ENCODE measurements around the gene RAVER2. TPM values are rescaled to one million over a fixed set of nuclear protein-coding genes. Genes with fewer than 3 reads are reported as not detected.

RAVER2 gene
- total RNA-seq, 1 experiment from 2014 or later, result 15.1 TPM

DNA sequence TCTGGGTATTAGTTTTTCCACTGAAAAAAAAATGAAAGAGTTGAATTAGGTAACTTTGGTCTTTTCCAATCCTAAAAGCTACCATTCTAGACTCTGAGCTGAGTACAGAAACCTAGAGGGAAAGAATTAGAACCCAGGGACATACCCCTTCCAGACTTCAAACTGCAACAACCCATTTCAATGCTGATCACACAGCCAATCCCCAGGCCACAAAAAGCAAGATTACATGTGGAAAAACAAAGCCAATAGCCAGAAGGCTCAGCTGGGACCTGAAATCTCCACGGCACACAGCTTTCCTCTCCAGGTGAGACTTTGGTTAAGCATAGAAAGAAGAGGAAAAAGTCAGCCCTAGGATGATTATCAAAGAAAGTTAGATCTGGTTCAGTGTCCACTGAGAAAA lies 132.7 kb downstream of the RAVER2 start:
- no peaks in the 10 kb centered on the region for H3K9me3 ChIP-seq (ENCODE audit: control insufficient read depth, insufficient read depth, low read depth, low read length)
- ChIA-PET CTCF (no interaction called here), POLR2A (no interaction called here)
- TF ChIP-seq, protein P1, sequence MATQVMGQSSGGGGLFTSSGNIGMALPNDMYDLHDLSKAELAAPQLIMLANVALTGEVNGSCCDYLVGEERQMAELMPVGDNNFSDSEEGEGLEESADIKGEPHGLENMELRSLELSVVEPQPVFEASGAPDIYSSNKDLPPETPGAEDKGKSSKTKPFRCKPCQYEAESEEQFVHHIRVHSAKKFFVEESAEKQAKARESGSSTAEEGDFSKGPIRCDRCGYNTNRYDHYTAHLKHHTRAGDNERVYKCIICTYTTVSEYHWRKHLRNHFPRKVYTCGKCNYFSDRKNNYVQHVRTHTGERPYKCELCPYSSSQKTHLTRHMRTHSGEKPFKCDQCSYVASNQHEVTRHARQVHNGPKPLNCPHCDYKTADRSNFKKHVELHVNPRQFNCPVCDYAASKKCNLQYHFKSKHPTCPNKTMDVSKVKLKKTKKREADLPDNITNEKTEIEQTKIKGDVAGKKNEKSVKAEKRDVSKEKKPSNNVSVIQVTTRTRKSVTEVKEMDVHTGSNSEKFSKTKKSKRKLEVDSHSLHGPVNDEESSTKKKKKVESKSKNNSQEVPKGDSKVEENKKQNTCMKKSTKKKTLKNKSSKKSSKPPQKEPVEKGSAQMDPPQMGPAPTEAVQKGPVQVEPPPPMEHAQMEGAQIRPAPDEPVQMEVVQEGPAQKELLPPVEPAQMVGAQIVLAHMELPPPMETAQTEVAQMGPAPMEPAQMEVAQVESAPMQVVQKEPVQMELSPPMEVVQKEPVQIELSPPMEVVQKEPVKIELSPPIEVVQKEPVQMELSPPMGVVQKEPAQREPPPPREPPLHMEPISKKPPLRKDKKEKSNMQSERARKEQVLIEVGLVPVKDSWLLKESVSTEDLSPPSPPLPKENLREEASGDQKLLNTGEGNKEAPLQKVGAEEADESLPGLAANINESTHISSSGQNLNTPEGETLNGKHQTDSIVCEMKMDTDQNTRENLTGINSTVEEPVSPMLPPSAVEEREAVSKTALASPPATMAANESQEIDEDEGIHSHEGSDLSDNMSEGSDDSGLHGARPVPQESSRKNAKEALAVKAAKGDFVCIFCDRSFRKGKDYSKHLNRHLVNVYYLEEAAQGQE (IDR thresholded peaks at IDR 0.05; ENCODE audit: insufficient read depth in 1 of 2, low read depth in 2 of 2, low read length in 1 of 2), result no peak
- TF ChIP-seq, protein P2, sequence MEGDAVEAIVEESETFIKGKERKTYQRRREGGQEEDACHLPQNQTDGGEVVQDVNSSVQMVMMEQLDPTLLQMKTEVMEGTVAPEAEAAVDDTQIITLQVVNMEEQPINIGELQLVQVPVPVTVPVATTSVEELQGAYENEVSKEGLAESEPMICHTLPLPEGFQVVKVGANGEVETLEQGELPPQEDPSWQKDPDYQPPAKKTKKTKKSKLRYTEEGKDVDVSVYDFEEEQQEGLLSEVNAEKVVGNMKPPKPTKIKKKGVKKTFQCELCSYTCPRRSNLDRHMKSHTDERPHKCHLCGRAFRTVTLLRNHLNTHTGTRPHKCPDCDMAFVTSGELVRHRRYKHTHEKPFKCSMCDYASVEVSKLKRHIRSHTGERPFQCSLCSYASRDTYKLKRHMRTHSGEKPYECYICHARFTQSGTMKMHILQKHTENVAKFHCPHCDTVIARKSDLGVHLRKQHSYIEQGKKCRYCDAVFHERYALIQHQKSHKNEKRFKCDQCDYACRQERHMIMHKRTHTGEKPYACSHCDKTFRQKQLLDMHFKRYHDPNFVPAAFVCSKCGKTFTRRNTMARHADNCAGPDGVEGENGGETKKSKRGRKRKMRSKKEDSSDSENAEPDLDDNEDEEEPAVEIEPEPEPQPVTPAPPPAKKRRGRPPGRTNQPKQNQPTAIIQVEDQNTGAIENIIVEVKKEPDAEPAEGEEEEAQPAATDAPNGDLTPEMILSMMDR (IDR thresholded peaks at IDR 0.05), result no peak
- TF ChIP-seq SIN3A (IDR thresholded peaks at IDR 0.05; ENCODE audit: borderline replicate concordance, insufficient read depth, low read depth, low read length), result no peak
- no peak for TF ChIP-seq POLR2AphosphoS5 (IDR thresholded peaks at IDR 0.05; ENCODE audit: low read depth, low read length)
- no peak for TF ChIP-seq TCF7L2 (IDR thresholded peaks at IDR 0.05; ENCODE audit: low read depth, low read length)
- no TSS peak for BruUV-seq (replicated peaks)
- DNase-seq (ENCODE audit: low read depth, low spot score) (no peak), ATAC-seq (no peak)
- no peaks in the 10 kb centered on the region for H3K4me1 ChIP-seq (ENCODE audit: control insufficient read depth, insufficient read depth, low read length)
- in situ Hi-C loops (cut with HindIII; ENCODE audit: low pct_unique_long_range_greater_than_20kb, low sequenced_read_pairs), result no loop called here
- intact Hi-C loops (cut with micrococcal nuclease; ENCODE audit: unreplicated experiment), result no loop called here
- H3K36me3 ChIP-seq (ENCODE audit: control insufficient read depth, insufficient read depth, low read length), result peaks cover 5% of the 10 kb centered on the region
- no peaks in the 10 kb centered on the region for H3K27me3 ChIP-seq (ENCODE audit: control insufficient read depth, insufficient read depth, low read length)
- no peak overlapping the region for H3K27ac ChIP-seq (ENCODE audit: low read length)
- no peak overlapping the region for H3K4me3 ChIP-seq (ENCODE audit: low read depth in 2 of 2, low read length in 2 of 2)

DNA sequence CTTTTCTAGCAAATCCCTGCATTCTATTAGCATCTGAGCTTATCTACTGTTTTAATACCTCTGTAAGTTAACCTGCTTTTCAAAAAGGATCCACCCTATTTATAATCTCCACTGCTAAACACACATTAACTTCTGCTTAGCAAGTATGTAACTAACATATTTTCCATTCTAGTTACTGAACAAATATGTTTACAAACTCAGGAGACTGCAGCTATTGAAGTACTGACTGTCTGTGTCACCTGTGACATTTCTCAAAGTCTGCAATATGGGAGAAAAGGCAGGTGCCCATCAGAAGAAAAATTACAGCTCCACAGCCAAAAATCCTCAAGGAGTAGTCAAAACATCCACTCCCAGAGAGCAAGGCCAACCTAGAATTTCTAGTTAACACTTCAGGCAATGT lies 133.2 kb downstream of the RAVER2 start:
- Histone ChIP-seq H3K9me3 (ENCODE audit: control insufficient read depth, insufficient read depth, low read depth, low read length) (no peaks in the 10 kb centered on the region), H3K27ac (ENCODE audit: low read length) (no peak overlapping the region), H3K4me3 (ENCODE audit: low read depth in 2 of 2, low read length in 2 of 2) (no peak overlapping the region), H3K27me3 (ENCODE audit: control insufficient read depth, insufficient read depth, low read length) (no peaks in the 10 kb centered on the region), H3K4me1 (ENCODE audit: control insufficient read depth, insufficient read depth, low read length) (no peaks in the 10 kb centered on the region), H3K36me3 (ENCODE audit: control insufficient read depth, insufficient read depth, low read length) (peaks cover 5% of the 10 kb centered on the region)
- intact Hi-C loops (cut with micrococcal nuclease; ENCODE audit: unreplicated experiment), result no loop called here
- in situ Hi-C loops (cut with HindIII; ENCODE audit: low pct_unique_long_range_greater_than_20kb, low sequenced_read_pairs), result no loop called here
- ATAC-seq (no peak), DNase-seq (ENCODE audit: low read depth, low spot score) (no peak)
- BruUV-seq (replicated peaks), result no TSS peak
- POLR2A ChIA-PET, result no interaction called here
- CTCF ChIA-PET, result no interaction called here
- TF ChIP-seq, protein P2 (IDR thresholded peaks at IDR 0.05), result no peak
- no peak for TF ChIP-seq POLR2AphosphoS5 (IDR thresholded peaks at IDR 0.05; ENCODE audit: low read depth, low read length)
- no peak for TF ChIP-seq TCF7L2 (IDR thresholded peaks at IDR 0.05; ENCODE audit: low read depth, low read length)
- TF ChIP-seq, protein P1 (IDR thresholded peaks at IDR 0.05; ENCODE audit: insufficient read depth in 1 of 2, low read depth in 2 of 2, low read length in 1 of 2), result no peak
- TF ChIP-seq SIN3A (IDR thresholded peaks at IDR 0.05; ENCODE audit: borderline replicate concordance, insufficient read depth, low read depth, low read length), result no peak
